GM12878 (cell line): ENCODE data around the gene CFAP61. TPM values are rescaled to one million over a fixed set of nuclear protein-coding genes. Genes with fewer than 3 reads are reported as not detected.

ENCODE experiments used
- ATAC-seq: fragments of 200-7000 bp; cut with Tn5 transposase; 3 replicates; pipeline ENCODE4 v1.9.1; 2020; ENCODE audit warnings: mild to moderate bottlenecking, moderate library complexity
- BruUV-seq: library from RNA; stranded (reverse); fragments of 400-500 nt; replicated peaks from 2 replicates; lab custom pipeline; 2021; lab: Mats Ljungman, UMichigan
- CTCF ChIA-PET: fragments of 300-600 bp; sonication (Branson Sonifier 250); formaldehyde crosslinking; extraction: SDS; loops from one replicate; lab custom pipeline; 2021; ENCODE audit warnings: inconsistent platforms; lab: Yijun Ruan, JAX
- POLR2A ChIA-PET: fragments of 350-600 bp; formaldehyde crosslinking; extraction: SDS; loops from one replicate; lab custom pipeline; 2021; ENCODE audit warnings: inconsistent platforms; lab: Charles Lee
- RAD21 ChIA-PET: fragments of 300-600 bp; sonication (Branson Sonifier 250); formaldehyde crosslinking; loops from one replicate; lab custom pipeline; 2023; ENCODE audit warnings: antibody characterized with exemption; ENCODE audit not compliant: unreplicated experiment; lab: Charles Lee
- SMC1A ChIA-PET: fragments of 300-600 bp; sonication (Branson Sonifier 250); formaldehyde crosslinking; loops from one replicate; lab custom pipeline; 2023; ENCODE audit not compliant: unreplicated experiment, uncharacterized antibody; lab: Charles Lee
- DNase-seq: peaks from one replicate; pipeline ENCODE4 v3.0.0-alpha.2; 2011; ENCODE audit warnings: low read depth, low spot score
- FAIRE-seq: peaks from 3 replicates; lab custom pipeline; 2011; peaks lifted over from hg19 to GRCh38; lab: Jason Lieb, UNC
- H2AFZ ChIP-seq: 2 replicates; pipeline ENCODE4 v1.6.0; 2011; ENCODE audit warnings: low read depth, low read length, control low read depth; ENCODE audit not compliant: control insufficient read depth
- H3K27ac ChIP-seq: 2 replicates; pipeline ENCODE4 v1.5.1; 2011; ENCODE audit warnings: control low read depth; ENCODE audit not compliant: control insufficient read depth, insufficient read depth
- H3K27me3 ChIP-seq, 2 experiments: replicated peaks in 1 of 2; 2 replicates each; pipeline versions ENCODE4 v1.6.0 to v1.6.1; 2011; ENCODE audit warnings: low read length in 1 of 2; ENCODE audit not compliant: control insufficient read depth in 2 of 2, insufficient read depth in 2 of 2
- H3K36me3 ChIP-seq, 2 experiments: 2 replicates each; pipeline ENCODE4 v1.5.1; 2011; ENCODE audit warnings: low read length in 1 of 2; ENCODE audit not compliant: control insufficient read depth in 2 of 2, insufficient read depth in 2 of 2
- H3K4me1 ChIP-seq: 2 replicates; pipeline ENCODE4 v1.6.1; 2011; ENCODE audit warnings: mild to moderate bottlenecking, low read length, moderate library complexity, mixed read lengths; ENCODE audit not compliant: control insufficient read depth, insufficient read depth
- H3K4me2 ChIP-seq: 2 replicates; pipeline ENCODE4 v1.6.0; 2011; ENCODE audit warnings: control low read depth; ENCODE audit not compliant: control insufficient read depth, insufficient read depth
- H3K4me3 ChIP-seq: fragments of 200-600 bp; sonication (generic); 2 replicates; pipeline ENCODE4 v1.5.1; 2016
- H3K79me2 ChIP-seq: 2 replicates; pipeline ENCODE4 v1.6.0; 2011; ENCODE audit warnings: low read length; ENCODE audit not compliant: control insufficient read depth, insufficient read depth
- H3K9ac ChIP-seq: 2 replicates; pipeline ENCODE4 v1.8.0; 2011; ENCODE audit warnings: low read length, control low read depth, mixed read lengths; ENCODE audit not compliant: control insufficient read depth, insufficient read depth
- H3K9me3 ChIP-seq: replicated peaks from 3 replicates; pipeline ENCODE4 v1.5.1; 2011; ENCODE audit warnings: mild to moderate bottlenecking, low read length; ENCODE audit not compliant: control insufficient read depth, insufficient read depth
- H4K20me1 ChIP-seq: 2 replicates; pipeline ENCODE4 v1.6.0; 2011; ENCODE audit not compliant: control insufficient read depth, insufficient read depth
- EGR1 ChIP-seq, 2 experiments: IDR thresholded peaks; 1 replicate in 1 of 2; 2 replicates in 1 of 2; pipeline ENCODE4 v1.6.1; 2011 to 2012; ENCODE audit warnings: low read depth in 2 of 2, low read length in 2 of 2, borderline replicate concordance in 1 of 2, mild to moderate bottlenecking in 1 of 2, moderate library complexity in 1 of 2
- EZH2 ChIP-seq: IDR thresholded peaks from 2 replicates; pipeline ENCODE4 v1.6.1; 2012; ENCODE audit warnings: low read depth, mild to moderate bottlenecking, control low read depth, inconsistent platforms, low read length, borderline replicate concordance; ENCODE audit not compliant: control insufficient read depth
- HDAC2 ChIP-seq: fragments of 200-600 bp; sonication (generic); IDR thresholded peaks from 2 replicates; pipeline ENCODE4 v1.6.1; 2017
- KLF5 ChIP-seq: fragments of 450-650 bp; IDR thresholded peaks from 2 replicates; pipeline ENCODE4 v1.6.1; 2014; ENCODE audit warnings: mild to moderate bottlenecking; ENCODE audit not compliant: partially characterized antibody
- MTA2 ChIP-seq: fragments of 450-650 bp; IDR thresholded peaks from 2 replicates; pipeline ENCODE4 v1.6.1; 2016; ENCODE audit warnings: low read depth, mild to moderate bottlenecking, moderate library complexity
- NFYA ChIP-seq: IDR thresholded peaks from 2 replicates; pipeline ENCODE4 v1.6.1; 2011; ENCODE audit warnings: low read depth, mild to moderate bottlenecking, low read length, improper control_type of control experiment, borderline replicate concordance
- STAT1 ChIP-seq: fragments of 450-650 bp; conservative IDR thresholded peaks from 2 replicates; pipeline ENCODE4 v1.6.1; 2014; ENCODE audit warnings: antibody characterized with exemption, mild to moderate bottlenecking
- STAT3 ChIP-seq: IDR thresholded peaks from 2 replicates; pipeline ENCODE4 v1.6.1; 2011; ENCODE audit warnings: low read depth, low read length, improper control_type of control experiment
- ZNF207 ChIP-seq: fragments of 450-650 bp; IDR thresholded peaks from 2 replicates; pipeline ENCODE4 v1.6.1; 2014; ENCODE audit warnings: antibody characterized with exemption, mild to moderate bottlenecking, borderline replicate concordance
- ZSCAN29 ChIP-seq: fragments of 450-650 bp; IDR thresholded peaks from 2 replicates; pipeline ENCODE4 v1.6.1; 2017; ENCODE audit warnings: mild to moderate bottlenecking, moderate library complexity
- WGBS: methylation state at CpG from one replicate; pipeline ENCODE4 v1.1.6; 2016; ENCODE audit warnings: low lambda C conversion rate; ENCODE audit not compliant: insufficient replicate concordance, insufficient coverage; ENCODE audit errors: missing lambda C conversion rate; 5-methylcytosine and 5-hydroxymethylcytosine counted together
- in situ Hi-C: fragments of 300-500 bp; cut with MboI; formaldehyde crosslinking; loops from 9 replicates; pipeline ENCODE4 v1.14.3; 2018; ENCODE audit warnings: mixed read lengths
- intact Hi-C: fragments of 100-400 bp; cut with micrococcal nuclease; formaldehyde crosslinking; loops from one replicate; pipeline ENCODE4 v1.14.2; 2022; ENCODE audit not compliant: unreplicated experiment
- polyA plus RNA-seq, 11 experiments: library from polyadenylated mRNA; depleted of rRNA in 4 of 11; unstranded in 6 of 11; stranded (reverse) in 5 of 11; fragments of >200 nt; fragmentation: Nextera tagmentation in 4 of 11; fragmentation: Illumina TruSeq in 1 of 11; extraction: Ambion mirVana in 4 of 11; extraction: Trizol in 1 of 11; gene quantifications; 1 replicate in 1 of 11; 2 replicates in 10 of 11; pipeline versions ENCODE4 v1.2.1 to v1.2.3, GENCODE V29; 2011 to 2016; ENCODE audit warnings: inconsistent platforms in 2 of 11, missing spikeins in 2 of 11, low read depth in 1 of 11
- total RNA-seq, 4 experiments: library from RNA; depleted of rRNA in 3 of 4; stranded (reverse); fragments of >200 nt in 3 of 4; fragmentation: Illumina TruSeq in 1 of 4; extraction: Trizol in 1 of 4; gene quantifications; 2 replicates each; pipeline versions ENCODE4 v1.2.1 to v1.2.3, GENCODE V29; 2013 to 2021
- TF ChIP-seq, protein P1 (sequence below): fragments of 150-350 bp; IDR thresholded peaks from 2 replicates; pipeline ENCODE4 v1.6.1; 2016; ENCODE audit warnings: low read depth, low read length

CFAP61 gene
- total and polyA plus RNA-seq, 10 of the 15 experiments (the other 5 are each of a cell fraction or from before 2014, with no cell fraction given): 0.11 to 0.41 (median 0.24) TPM; not detected in 7

GRCh38 chr20:20370094-20370575 lies 317.8 kb downstream of the CFAP61 start:
- WGBS: 8% methylated on average over 10 of the region's 10 CpGs
- CTCF ChIA-PET: interaction anchor here (1.1 to 1.4 kb wide), 2 partner anchors 196 to 224 kb away, joined by 3 to 4 read pairs; no protein-coding TSS in a partner anchor
- intact Hi-C loops (loop anchor here (5.0 kb wide), 1 partner anchor 57 kb away; no protein-coding TSS in a partner anchor), in situ Hi-C loops (no loop called here)
- Histone ChIP-seq H3K9me3 (no peaks in the 10 kb centered on the region), H3K9ac (no peak overlapping the region), H4K20me1 (no peaks in the 10 kb centered on the region), H3K36me3 (no peaks in the 10 kb centered on the region), H3K4me2 (peak overlapping the region; percentile 71; the same call in 1 of the 2 replicates), H3K4me3 (no peak overlapping the region), H3K79me2 (no peaks in the 10 kb centered on the region), H3K27ac (no peak overlapping the region), H2AFZ (no peak overlapping the region), H3K27me3 (peaks cover 11 to 20% of the 10 kb centered on the region in 2 experiments), H3K4me1 (no peaks in the 10 kb centered on the region)
- RAD21 ChIA-PET: interaction anchor here (1.6 kb wide), 1 partner anchor 82 kb away, joined by 3 read pairs; no protein-coding TSS in a partner anchor
- no TSS peak for BruUV-seq
- POLR2A ChIA-PET: no interaction called here
- DNase-seq (no peak), FAIRE-seq (no peak), ATAC-seq (no peak)
- SMC1A ChIA-PET: no interaction called here
- TF ChIP-seq EZH2 (0 out of 2 replicates have a peak, but pooled peaks have one; percentile 33), KLF5 (no peak), EGR1 (IDR thresholded peaks at IDR 0.05; ENCODE audit: borderline replicate concordance in 1 of 2, low read depth in 2 of 2, low read length in 2 of 2) (no peak)

GRCh38 chr20:20371083-20371482 lies 318.8 kb downstream of the CFAP61 start:
- no peak for DNase-seq
- RAD21 ChIA-PET: interaction anchor here (1.6 kb wide), 1 partner anchor 81 kb away, joined by 3 read pairs; no protein-coding TSS in a partner anchor
- in situ Hi-C loops: no loop called here
- FAIRE-seq: no peak
- no peaks in the 10 kb centered on the region for H4K20me1 ChIP-seq
- no peaks in the 10 kb centered on the region for H3K79me2 ChIP-seq
- no peak overlapping the region for H2AFZ ChIP-seq
- H3K36me3 ChIP-seq: no peaks in the 10 kb centered on the region
- H3K27ac ChIP-seq: no peak overlapping the region
- CTCF ChIA-PET: interaction anchor here (0.8 to 1.4 kb wide), 4 partner anchors 36 to 287 kb away, joined by 3 to 5 read pairs (median 4); no protein-coding TSS in a partner anchor
- intact Hi-C loops: loop anchor here (5.0 kb wide), 1 partner anchor 56 kb away; no protein-coding TSS in a partner anchor
- H3K4me1 ChIP-seq: no peaks in the 10 kb centered on the region
- POLR2A ChIA-PET: no interaction called here
- H3K9ac ChIP-seq: no peak overlapping the region
- H3K9me3 ChIP-seq: no peaks in the 10 kb centered on the region
- H3K4me3 ChIP-seq: no peak overlapping the region
- peaks cover 10 to 15% of the 10 kb centered on the region in 2 experiments for H3K27me3 ChIP-seq
- H3K4me2 ChIP-seq: no peak overlapping the region
- ATAC-seq: no peak
- 16% methylated on average over 7 of the region's 7 CpGs for WGBS
- no TSS peak for BruUV-seq
- SMC1A ChIA-PET: interaction anchor here (0.8 to 1.9 kb wide), 2 partner anchors 191 to 223 kb away, joined by 4 to 5 read pairs; no protein-coding TSS in a partner anchor
- TF ChIP-seq NFYA (no peak), STAT3 (no peak), ZNF207 (no peak), HDAC2 (no peak), STAT1 (no peak), MTA2 (no peak), ZSCAN29 (no peak)
- TF ChIP-seq, protein P1, sequence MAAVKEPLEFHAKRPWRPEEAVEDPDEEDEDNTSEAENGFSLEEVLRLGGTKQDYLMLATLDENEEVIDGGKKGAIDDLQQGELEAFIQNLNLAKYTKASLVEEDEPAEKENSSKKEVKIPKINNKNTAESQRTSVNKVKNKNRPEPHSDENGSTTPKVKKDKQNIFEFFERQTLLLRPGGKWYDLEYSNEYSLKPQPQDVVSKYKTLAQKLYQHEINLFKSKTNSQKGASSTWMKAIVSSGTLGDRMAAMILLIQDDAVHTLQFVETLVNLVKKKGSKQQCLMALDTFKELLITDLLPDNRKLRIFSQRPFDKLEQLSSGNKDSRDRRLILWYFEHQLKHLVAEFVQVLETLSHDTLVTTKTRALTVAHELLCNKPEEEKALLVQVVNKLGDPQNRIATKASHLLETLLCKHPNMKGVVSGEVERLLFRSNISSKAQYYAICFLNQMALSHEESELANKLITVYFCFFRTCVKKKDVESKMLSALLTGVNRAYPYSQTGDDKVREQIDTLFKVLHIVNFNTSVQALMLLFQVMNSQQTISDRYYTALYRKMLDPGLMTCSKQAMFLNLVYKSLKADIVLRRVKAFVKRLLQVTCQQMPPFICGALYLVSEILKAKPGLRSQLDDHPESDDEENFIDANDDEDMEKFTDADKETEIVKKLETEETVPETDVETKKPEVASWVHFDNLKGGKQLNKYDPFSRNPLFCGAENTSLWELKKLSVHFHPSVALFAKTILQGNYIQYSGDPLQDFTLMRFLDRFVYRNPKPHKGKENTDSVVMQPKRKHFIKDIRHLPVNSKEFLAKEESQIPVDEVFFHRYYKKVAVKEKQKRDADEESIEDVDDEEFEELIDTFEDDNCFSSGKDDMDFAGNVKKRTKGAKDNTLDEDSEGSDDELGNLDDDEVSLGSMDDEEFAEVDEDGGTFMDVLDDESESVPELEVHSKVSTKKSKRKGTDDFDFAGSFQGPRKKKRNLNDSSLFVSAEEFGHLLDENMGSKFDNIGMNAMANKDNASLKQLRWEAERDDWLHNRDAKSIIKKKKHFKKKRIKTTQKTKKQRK: no peak
